Activated naive CD4-positive, alpha-beta T cell treated with anti-CD3 and anti-CD28 coated beads, Interleukin-2, amount 50 U/mL, for 16 hours (primary cell): Measurements from ENCODE around the gene VWA3A.
"Not testable (repeated sequence)": the region's sequence is repeated elsewhere in the genome, so short reads cannot be mapped to it uniquely, and the experiment has no call there.

Source experiments
- DNase-seq: peaks from one replicate; pipeline ENCODE4 v3.0.0-alpha.2; 2020

VWA3A gene, protein sequence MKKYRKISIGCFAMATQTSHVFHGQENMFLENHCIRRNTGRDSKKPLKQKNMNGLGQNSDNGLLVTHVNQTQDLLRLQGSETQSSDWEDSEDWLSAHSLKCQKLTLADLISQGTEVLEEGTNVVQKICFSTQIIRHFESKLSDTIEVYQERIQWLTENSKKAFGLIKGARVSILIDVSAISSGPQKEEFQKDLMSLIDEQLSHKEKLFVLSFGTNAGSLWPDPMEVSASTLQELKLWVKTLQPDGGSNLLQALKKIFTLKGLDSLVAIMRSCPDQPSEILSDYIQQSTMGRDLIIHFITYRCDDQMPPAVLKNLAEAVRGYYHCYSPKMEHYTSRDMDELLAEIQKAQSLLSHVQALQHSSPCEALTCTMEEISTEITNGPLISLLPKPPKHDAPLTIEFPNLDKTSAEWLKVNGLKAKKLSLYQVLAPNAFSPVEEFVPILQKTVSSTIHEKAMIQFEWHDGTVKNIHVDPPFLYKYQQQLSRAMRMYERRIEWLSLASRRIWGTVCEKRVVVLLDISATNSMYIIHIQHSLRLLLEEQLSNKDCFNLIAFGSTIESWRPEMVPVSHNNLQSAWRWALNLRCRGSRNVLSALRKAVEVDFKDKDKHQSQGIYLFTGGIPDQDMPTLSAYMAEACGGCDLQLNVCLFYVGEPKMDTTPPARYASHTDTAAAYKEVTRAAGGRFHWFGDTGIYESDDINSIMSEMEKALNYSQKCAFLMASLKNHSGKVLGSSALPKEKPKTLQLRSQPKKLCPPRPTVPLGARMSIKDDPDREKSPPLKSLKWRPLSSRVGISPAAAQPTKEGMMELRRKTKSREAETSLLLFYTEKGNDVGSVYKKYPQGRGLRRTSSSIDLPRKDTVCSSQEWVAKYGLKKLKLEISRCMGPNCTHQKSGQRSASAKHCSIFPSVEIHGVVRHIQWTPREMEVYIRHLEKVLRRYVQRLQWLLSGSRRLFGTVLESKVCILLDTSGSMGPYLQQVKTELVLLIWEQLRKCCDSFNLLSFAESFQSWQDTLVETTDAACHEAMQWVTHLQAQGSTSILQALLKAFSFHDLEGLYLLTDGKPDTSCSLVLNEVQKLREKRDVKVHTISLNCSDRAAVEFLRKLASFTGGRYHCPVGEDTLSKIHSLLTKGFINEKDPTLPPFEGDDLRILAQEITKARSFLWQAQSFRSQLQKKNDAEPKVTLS

DNA sequence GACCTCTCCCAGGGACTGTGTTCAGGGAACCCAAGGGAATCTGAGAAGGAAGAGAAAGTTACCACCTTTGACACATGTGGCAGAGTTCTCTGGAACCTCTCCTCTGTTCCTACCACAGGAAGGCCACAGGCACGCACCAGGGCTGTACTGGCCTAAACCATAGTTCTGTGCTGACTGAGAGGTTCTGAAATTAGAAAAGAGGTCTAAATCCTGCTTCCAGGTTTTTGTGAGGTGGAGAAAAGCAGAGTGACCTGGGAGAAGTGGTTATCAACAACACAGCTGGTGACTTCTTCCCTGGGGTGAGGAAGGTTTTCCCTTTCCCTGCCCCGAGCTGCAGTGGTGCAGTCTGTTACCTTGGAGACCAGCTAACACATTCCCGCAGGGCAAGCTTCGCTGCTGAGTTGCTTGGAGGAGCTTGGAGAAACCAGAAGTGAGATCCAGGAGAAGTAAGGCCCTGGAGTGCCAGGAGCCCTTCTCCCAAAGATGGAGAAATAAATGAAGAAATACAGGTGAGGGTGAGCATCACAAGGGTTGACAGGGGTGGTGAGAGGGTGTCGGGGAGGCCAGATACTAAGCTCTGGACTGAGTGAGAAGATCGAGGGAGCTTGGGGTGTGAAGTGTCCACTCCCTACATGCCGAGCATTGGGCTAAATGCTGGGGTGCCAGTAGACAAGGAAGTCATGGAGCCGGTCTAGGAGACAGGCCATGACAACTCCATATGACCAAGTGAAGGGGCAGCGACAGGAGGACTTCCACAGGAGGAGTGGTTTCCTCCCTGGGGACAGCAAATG is at the start of gene VWA3A:
VWA3A (plus strand) TSS at position 399 of the 791 bp plus-strand sequence; CDS start at position 496, 97 bp downstream.
- no peak for DNase-seq

GRCh38 chr16:22043882-22044281 is 48.5 kb upstream of the VWA3A start:
- DNase-seq = not testable (repeated sequence)

GRCh38 chr16:22045888-22046287 is 46.5 kb upstream of the VWA3A start:
- DNase-seq = not testable (repeated sequence)

GRCh38 chr16:22050963-22051362 is 41.4 kb upstream of the VWA3A start:
- DNase-seq = no peak

GRCh38 chr16:22052980-22053379 is 39.4 kb upstream of the VWA3A start:
- no peak for DNase-seq

- DNase-seq = no peak
These were observed 38.4 kb upstream of the VWA3A start for GRCh38 chr16:22053921-22054341.

DNA sequence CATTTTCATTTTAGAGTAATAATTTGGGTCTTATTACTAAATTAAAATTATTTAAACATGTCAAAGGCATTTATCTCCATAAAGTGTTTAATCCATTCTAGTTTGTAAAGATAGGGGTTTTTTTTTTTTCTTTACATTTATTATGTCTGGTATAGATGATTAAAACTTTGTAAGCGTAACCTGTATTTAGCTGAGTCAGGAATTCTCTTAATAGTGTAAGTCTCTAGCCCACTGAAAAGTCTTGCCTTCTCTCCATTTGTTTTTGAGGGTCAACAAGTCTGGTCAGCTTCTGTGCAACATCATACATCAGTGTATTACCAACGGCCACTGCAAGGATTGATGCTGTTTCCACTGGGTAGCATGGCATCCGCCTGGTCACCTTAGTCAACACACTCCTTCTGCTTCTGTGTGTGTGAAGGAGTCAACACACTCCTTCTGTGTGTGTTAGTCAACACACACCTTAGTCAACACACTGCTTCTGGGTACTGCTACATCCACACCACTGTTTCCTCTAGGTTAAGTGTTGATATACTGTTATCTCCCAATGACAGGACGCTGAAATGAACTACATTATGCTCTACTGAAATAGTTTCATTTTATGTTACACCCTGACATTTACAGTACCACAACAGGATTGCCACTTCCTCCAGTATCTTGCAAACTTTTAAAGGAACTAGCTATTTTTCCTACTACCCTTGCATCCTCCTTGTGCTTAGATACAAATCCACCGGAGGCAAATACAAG is 37.3 kb upstream of the VWA3A start:
- no peak for DNase-seq

DNA sequence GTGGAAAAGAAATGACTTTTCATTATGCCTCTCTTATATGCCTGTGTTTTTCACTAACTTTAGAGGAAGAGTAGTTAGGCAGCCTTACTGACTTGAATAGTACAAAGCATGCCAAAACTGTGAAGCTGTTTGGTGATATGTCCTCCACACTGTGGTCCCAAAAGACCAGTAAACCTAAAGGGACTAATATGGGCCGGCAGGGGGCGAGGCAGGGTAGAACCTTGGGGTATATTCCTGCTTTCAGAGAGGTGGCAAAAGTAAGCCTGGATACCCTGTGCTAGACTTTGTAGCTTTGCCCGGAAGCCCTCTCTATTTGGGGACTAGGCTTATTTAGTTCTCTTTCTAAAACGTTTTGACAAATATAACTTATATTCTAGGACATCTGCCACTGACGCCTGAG is 36.5 kb upstream of the VWA3A start:
- DNase-seq = no peak

GRCh38 chr16:22063888-22064467 is 28.4 kb upstream of the VWA3A start:
- no peak for DNase-seq

DNA sequence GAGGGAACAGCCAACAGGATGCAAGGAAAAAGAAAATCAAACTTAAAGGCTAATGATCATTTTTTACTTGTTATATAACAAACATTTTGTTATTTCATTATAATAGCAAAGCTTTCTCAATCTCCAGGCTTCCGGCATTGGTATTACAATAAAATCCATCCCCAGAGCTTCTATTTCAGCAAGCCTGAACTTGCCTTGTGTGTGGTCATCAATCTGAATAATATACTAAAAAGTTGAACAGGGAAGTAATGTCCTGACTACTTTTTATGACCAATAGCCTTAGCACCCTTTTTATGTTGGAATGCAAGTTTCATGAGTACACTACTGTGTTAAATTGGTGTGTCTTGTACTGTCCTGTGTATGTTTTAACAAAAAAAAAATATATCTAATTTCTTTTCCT is 27.1 kb upstream of the VWA3A start:
- no peak for DNase-seq

- DNase-seq = no peak
These were observed 21.7 kb upstream of the VWA3A start for GRCh38 chr16:22070361-22071330.

GRCh38 chr16:22071331-22071910 is 20.9 kb upstream of the VWA3A start:
- DNase-seq = no peak

DNA sequence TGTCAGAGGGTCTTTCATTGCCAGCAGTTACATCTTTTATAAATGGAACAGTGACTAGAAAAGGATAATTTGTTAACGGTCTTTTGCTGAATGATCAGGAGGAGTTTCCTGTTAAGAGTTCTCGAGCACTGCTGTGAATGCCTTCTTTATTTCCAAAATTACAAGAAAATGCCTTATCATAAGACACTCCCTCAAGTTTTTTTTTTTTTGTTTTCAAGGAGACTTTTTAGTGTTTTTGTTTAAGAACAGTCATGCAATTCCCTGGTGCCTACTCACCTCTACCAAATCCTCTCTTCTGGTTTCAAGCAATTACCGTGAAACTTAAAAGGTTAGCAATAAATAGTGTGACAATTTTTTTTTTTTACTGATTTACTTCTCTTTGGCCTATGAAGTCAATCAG is 19.0 kb upstream of the VWA3A start:
- no peak for DNase-seq

DNA sequence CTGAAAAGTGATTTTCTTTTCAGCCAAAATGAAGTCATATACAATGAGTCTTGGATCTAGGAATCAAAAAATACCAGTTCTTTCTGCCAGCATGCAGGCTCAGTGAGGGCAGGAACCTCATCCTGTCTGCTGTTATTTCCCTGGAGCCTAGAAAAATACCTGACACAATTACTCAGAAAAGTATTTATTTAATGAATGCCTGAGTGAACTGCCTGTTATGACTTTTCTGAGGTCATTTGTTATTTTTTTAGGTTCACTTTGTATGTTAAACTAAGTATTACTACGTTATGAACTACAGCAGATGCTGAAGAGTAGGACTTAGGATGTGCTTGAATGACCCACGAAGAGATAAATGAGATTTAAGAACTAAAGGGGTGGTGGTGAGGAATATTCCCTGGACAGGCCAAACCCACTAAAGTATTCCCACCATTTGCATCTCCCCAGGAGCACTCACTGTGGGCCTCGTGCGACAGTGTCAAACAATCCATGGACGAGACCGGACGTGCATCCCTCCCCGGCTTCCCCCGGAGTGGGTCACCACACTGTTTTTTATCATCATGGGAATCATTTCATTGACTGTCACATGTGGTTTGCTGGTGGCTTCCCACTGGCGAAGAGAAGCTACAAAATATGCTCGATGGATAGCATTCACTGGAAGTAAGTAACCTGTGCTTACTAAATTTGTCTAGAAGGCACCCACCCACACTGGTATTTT is 17.1 kb upstream of the VWA3A start:
- DNase-seq = no peak

DNA sequence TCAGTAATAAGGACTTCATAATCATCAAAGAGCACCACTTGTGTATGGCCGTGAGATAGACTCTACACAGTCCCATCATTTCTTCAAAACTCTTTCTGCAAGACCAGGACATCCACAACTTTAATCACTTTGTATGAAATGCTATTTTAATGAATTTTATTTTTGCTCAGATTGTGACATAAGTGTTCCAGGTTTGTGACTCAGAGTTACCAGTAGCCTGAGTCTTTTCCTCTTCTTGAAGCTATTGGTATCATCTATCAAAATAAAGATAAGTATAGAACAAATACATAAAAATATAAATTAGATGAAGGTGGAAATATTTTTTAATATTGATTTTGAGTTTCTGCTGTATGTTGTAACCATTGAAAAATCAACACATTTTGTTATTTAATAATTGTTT is 16.6 kb upstream of the VWA3A start:
- DNase-seq = no peak

- peak; percentile 72 for DNase-seq
These were observed 14.5 kb upstream of the VWA3A start for GRCh38 chr16:22077700-22078313.

DNA sequence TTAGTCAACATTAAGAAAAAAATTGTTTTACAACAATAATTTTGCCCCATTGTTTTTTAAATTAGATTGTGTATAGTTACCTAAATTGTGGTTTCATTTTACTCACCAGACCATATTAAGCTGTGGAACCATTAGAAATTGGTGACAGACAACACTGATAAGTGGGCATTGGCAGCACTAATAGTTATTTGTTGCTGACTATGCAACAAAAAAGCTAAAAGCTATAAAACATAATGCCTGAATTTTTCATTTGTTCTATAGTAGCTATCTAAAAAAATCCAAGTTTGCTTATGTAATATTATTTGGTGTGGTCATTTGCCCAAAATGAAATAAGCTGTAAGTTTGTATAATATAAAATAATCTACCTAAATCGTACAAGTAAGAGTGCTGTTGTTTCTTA is 13.7 kb upstream of the VWA3A start:
- no peak for DNase-seq

DNA sequence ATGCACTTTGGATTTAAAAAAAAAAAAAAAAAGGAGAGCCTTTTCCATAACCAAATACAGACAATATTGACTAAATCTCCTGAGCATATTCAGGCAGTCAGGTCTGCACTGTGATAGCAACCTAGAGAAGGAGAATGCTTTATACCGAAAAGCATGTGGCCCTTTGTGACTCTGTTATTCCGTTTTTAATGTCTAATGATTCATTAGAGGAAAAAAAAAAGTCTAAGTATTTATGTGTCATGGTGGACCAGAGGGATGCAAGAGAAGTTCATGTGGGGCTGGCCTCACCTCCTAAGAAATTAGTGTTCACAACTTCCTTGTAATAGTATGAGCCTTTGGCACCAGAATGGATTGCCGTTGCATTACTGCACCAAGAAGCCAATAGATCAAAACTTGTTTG is 11.3 kb upstream of the VWA3A start:
- DNase-seq = no peak

GRCh38 chr16:22086440-22086839 is 5.9 kb upstream of the VWA3A start:
- DNase-seq = no peak
